ENCODE data around the gene ENPP3. TPM values are rescaled to one million over a fixed set of nuclear protein-coding genes. Genes with fewer than 3 reads are reported as not detected.

The ENPP3 gene
- total and polyA plus RNA-seq, 12 donors, result 0.07 to 0.33 (median 0.15) TPM; not detected in 3

DNA sequence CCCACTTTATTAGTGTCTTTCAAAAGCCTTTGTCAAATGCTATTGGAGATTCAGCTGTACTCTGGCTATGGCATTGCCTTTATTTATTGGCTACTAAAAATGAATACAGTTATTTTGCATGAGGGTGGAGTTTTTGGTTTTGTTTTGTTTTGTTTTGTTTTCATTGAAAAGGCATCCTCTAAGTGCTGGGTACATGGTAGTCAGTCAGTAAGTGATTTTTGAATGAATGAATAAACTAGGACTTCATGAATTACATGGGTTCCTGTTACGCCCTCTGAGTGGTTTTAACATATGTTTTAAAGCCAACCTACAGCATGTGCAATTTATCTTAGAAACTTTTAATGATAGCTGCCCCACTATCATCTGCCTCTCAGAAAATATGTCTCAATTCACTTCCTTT is 131.9 kb downstream of the ENPP3 start:
- Histone ChIP-seq H3K27ac (no peak overlapping the region), H3K27me3 (no peaks in the 10 kb centered on the region), H3K4me3 (no peak overlapping the region), H3K4me1 (peaks cover 0 to 29% (median 7%) of the 10 kb centered on the region in 9 donors), H3K36me3 (no peaks in the 10 kb centered on the region), H3K9me3 (no peaks in the 10 kb centered on the region)
- TF ChIP-seq CTCF (IDR thresholded peaks at IDR 0.05), result no peak
- 91 to 96% methylated on average over 1 of the region's 1 CpG for WGBS, 2 donors
- intact Hi-C loops (cut with DNase I), result loop anchor here in 1 of 10 donors (5.0 kb wide), 1 partner anchor 72 kb away; no protein-coding TSS in a partner anchor
- no peak for ATAC-seq
- DNase-seq, result no peak

DNA sequence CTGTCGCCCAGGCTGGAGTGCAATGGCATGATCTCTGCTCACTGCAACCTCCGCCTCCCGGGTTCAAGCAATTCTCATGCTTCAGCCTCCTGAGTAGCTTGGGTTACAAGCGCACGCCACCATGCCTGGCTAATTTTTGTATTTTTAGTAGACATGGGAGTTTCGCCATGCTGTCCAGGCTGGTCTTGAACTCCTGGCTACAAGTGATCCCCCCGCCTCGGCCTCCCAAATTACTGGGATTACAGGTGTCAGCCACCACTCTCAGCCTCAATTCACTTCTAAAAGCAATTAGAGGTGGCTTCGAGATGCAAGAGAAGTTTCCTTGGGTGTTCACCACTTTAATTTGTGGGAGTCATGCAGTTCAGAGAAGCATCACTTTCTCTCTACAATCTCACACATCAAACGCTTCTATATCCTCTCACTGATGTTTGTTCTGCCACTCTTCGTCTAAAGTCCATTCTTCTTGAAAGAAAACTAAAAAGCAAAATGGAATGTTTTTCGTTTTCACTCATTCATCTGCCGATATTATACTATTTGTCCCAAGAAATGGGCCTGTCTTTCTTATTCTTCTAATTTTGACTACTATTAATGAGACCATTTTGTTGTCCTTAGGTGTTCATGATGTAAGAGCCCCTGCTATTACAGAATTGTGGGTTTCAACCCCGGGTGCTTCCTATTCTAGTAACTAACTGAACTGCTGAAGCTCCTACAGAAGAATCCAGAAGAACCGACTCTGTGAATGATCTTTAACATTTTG is 132.5 kb downstream of the ENPP3 start:
- intact Hi-C loops (cut with DNase I), result loop anchor here in 1 of 10 donors (5.0 kb wide), 1 partner anchor 72 kb away; no protein-coding TSS in a partner anchor
- Histone ChIP-seq H3K4me3 (no peak overlapping the region), H3K27me3 (no peaks in the 10 kb centered on the region), H3K27ac (no peak overlapping the region), H3K4me1 (peaks cover 0 to 32% (median 7%) of the 10 kb centered on the region in 9 donors), H3K36me3 (no peaks in the 10 kb centered on the region), H3K9me3 (no peaks in the 10 kb centered on the region)
- TF ChIP-seq CTCF (IDR thresholded peaks at IDR 0.05), result no peak
- DNase-seq (no peak), ATAC-seq (no peak)
- WGBS, 2 donors, result 89% methylated on average over 15 of the region's 15 CpGs

DNA sequence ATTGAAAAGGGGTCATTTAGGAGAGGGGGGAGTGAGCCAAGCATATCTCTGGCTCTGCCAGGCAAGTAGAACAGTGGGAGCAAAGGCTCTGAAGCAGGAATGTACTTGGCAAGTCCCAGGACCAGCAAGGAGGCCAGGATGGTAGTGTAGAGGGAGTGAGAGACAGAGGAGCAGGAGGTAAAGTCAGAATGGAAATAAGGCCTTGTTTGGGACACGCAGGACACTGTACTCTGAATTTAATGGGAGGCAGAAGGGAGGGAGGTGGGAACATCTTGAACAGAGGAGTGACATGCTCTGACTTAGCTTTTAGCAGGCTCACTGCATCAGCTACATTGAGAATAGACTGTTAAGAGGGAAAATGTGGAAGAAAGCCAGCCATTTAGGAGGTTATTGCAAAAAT is 133.7 kb downstream of the ENPP3 start:
- intact Hi-C loops (cut with DNase I), result no loop called here
- no peak overlapping the region for H3K27ac ChIP-seq
- no peak overlapping the region for H3K4me3 ChIP-seq
- H3K9me3 ChIP-seq, result no peaks in the 10 kb centered on the region
- H3K4me1 ChIP-seq, result peaks cover 0 to 27% (median 1%) of the 10 kb centered on the region in 9 donors
- 86 to 93% methylated on average over 1 of the region's 1 CpG for WGBS, 2 donors
- TF ChIP-seq CTCF (IDR thresholded peaks at IDR 0.05), result no peak
- no peaks in the 10 kb centered on the region for H3K27me3 ChIP-seq
- H3K36me3 ChIP-seq, result no peaks in the 10 kb centered on the region
- DNase-seq, result no peak
- ATAC-seq, result no peak

- H3K9me3 ChIP-seq, result no peaks in the 10 kb centered on the region
- H3K4me3 ChIP-seq, result no peak overlapping the region
- H3K36me3 ChIP-seq, result no peaks in the 10 kb centered on the region
- H3K27ac ChIP-seq, result peak overlapping the region in 5 of 10 donors; percentile 14 to 66 (median 36)
- TF ChIP-seq CTCF (IDR thresholded peaks at IDR 0.05), result no peak
- H3K27me3 ChIP-seq, result no peaks in the 10 kb centered on the region
- WGBS, 2 donors, result 31 to 40% methylated on average over 4 of the region's 4 CpGs
- peak in 6 of 8 donors; percentile 68 to 89 (median 76) for ATAC-seq
- no peak for DNase-seq
- intact Hi-C loops (cut with DNase I), result no loop called here
- H3K4me1 ChIP-seq, result peaks cover 0 to 26% (median 0%) of the 10 kb centered on the region in 9 donors
These were observed 136.3 kb downstream of the ENPP3 start for GRCh38 chr6:131773284-131773950.
